Adrenal gland (tissue), 12 donors: Measurements from ENCODE around the gene BRK1. TPM values are rescaled to one million over a fixed set of nuclear protein-coding genes. Genes with fewer than 3 reads are reported as not detected.

Experiments
- DNase-seq, 7 donors: peaks; one replicate each; pipeline ENCODE4 v3.0.0-alpha.2; 2019 to 2020
- H3K27ac ChIP-seq, 5 donors: fragments of 200-600 bp; sonication (generic) in 4 of 5; 1 replicate in 3 of 5; 2 replicates in 2 of 5; pipeline versions ENCODE4 v1.5.1 to v1.8.0; 2016 to 2020; ENCODE audit warnings: mild to moderate bottlenecking in 1 of 5
- H3K27me3 ChIP-seq: fragments of 200-600 bp; 2 replicates; pipeline ENCODE4 v1.8.0; 2021
- H3K36me3 ChIP-seq, 2 donors: fragments of 200-600 bp; replicated peaks in 1 of 2; 1 replicate in 1 of 2; 2 replicates in 1 of 2; pipeline versions ENCODE4 v1.5.1 to v1.8.0; 2018 to 2022
- H3K4me1 ChIP-seq, 2 donors: fragments of 200-600 bp; replicated peaks in 1 of 2; 1 replicate in 1 of 2; 2 replicates in 1 of 2; pipeline versions ENCODE4 v1.5.1 to v1.8.0; 2018 to 2021
- H3K4me3 ChIP-seq, 4 donors: fragments of 200-600 bp; sonication (generic) in 3 of 4; one replicate each; pipeline ENCODE4 v1.5.1; 2016 to 2018
- H3K9me3 ChIP-seq, 3 donors: fragments of 200-600 bp; sonication (generic) in 1 of 3; replicated peaks in 1 of 3; 1 replicate in 2 of 3; 2 replicates in 1 of 3; pipeline versions ENCODE4 v1.5.1 to v1.8.0; 2016 to 2021
- POLR2A ChIP-seq, 2 donors: fragments of 450-650 bp; IDR thresholded peaks; one replicate each; pipeline ENCODE4 v1.6.1; 2017; ENCODE audit warnings: antibody characterized with exemption in 2 of 2, mild to moderate bottlenecking in 2 of 2, moderate library complexity in 1 of 2
- WGBS, 4 donors: extraction: QIAGEN DNeasy Blood & Tissue Kit in 2 of 4; methylation state at CpG; one replicate each; pipeline versions ENCODE4 v1.1.5 to v1.1.7; 2013 to 2017; 5-methylcytosine and 5-hydroxymethylcytosine counted together
- intact Hi-C, 2 donors: fragments of 100-400 bp; cut with DNase I; formaldehyde crosslinking; loops; one replicate each; pipeline versions ENCODE4 v1.14.1 to v1.15.0; 2022 to 2023
- polyA plus RNA-seq, 3 donors: library from polyadenylated mRNA; stranded (reverse); fragments of 200-250 nt in 2 of 3; fragments of 350-450 nt in 1 of 3; fragmentation: Illumina TruSeq in 1 of 3; extraction: RNeasy Lipid Tissue Mini Kit (QIAGEN cat#74804) in 1 of 3; gene quantifications; one replicate each; pipeline ENCODE4 v1.2.3, GENCODE V29; 2013 to 2014
- total RNA-seq, 9 donors: library from RNA; depleted of rRNA in 4 of 9; stranded (reverse); fragments of >200 nt in 4 of 9; fragments of 120-200 nt in 1 of 9; fragmentation: NEBNext Ultra II Directional in 1 of 9; extraction: Animal tissue kit (Norgen Biotek cat#: 25700) in 1 of 9; gene quantifications; one replicate each; pipeline versions ENCODE4 v1.1.0 to v1.2.4, GENCODE V29; 2013 to 2023
- TF ChIP-seq, protein P1 (sequence below), 6 experiments: fragments of 450-650 bp in 4 of 6; fragments of 200-600 bp in 2 of 6; sonication (generic) in 1 of 6; IDR thresholded peaks; 1 replicate in 5 of 6; 2 replicates in 1 of 6; pipeline versions ENCODE4 v1.5.1 to v1.8.0; 2016 to 2021; ENCODE audit warnings: antibody characterized with exemption in 6 of 6, mild to moderate bottlenecking in 2 of 6, moderate library complexity in 1 of 6
- donor health status: healthy with polysubstance abuse.
- donor health status: Bipolar disorder and iron deficiency.
- donor health status: DM: yes; HTN: yes; CAD: no.
- donor health status: DM: no; HTN: no; CAD: no.
- donor health status: DM: no; HTN: no; CAD: no.
- donor health status: DM: yes; HTN: yes; CAD: no.

BRK1 gene
- total and polyA plus RNA-seq, 12 donors, result 41.7 to 171 (median 109) TPM

DNA sequence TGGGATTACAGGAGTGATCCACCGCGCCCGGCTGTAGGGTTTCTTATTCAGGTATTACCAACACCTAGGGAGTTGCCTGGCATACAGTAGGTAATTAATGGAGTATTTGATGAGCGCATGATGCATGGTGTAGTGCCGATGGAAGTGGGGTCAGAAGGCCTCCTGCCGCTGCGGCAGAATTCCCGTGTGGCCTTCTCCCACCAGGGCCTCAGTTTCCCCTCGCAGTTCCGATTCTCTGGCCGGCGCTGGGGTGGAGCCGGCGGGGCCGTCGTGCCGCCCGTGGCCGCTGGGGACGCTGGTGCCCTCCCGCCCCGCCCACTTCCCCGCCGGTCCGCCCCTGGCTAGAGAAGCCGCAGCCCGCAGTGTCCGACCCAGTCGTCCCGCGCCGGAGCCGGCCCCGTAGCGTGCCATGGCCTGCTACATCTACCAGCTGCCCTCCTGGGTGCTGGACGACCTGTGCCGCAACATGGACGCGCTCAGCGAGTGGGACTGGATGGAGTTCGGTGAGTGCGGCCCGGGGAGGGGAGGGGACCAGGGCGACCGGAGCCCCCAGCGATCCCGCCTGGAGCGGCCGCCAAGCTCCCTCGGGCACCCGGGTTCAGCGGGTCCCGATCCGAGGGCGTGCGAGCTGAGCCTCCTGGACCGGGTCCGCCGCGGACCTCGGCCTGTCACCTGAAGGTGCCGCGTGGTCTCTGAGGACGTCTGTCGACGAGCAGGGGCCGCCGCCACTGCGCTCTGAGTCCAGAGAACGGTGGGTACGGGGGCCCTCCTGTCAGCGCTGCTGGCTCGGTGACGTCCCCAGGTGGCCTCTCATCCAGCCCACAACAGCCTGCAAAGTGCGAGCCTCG, 49.3 kb downstream of the BRK1 start, which contains the start of gene IRAK2:
Gene IRAK2, plus strand, starts transcription at position 374 of the 848 bp plus-strand sequence. Its CDS starts 36 bp downstream, at position 410.
- intact Hi-C loops, result loop anchor here in 1 of 2 donors (5.0 kb wide), 1 partner anchor 63 kb away; no protein-coding TSS in a partner anchor
- peak; percentile 72 to 83 (median 79) for DNase-seq
- WGBS, 4 donors, result 2 to 38% (median 11%) methylated on average over 3 to 76 of the region's 76 CpGs
- TF ChIP-seq, protein P1, sequence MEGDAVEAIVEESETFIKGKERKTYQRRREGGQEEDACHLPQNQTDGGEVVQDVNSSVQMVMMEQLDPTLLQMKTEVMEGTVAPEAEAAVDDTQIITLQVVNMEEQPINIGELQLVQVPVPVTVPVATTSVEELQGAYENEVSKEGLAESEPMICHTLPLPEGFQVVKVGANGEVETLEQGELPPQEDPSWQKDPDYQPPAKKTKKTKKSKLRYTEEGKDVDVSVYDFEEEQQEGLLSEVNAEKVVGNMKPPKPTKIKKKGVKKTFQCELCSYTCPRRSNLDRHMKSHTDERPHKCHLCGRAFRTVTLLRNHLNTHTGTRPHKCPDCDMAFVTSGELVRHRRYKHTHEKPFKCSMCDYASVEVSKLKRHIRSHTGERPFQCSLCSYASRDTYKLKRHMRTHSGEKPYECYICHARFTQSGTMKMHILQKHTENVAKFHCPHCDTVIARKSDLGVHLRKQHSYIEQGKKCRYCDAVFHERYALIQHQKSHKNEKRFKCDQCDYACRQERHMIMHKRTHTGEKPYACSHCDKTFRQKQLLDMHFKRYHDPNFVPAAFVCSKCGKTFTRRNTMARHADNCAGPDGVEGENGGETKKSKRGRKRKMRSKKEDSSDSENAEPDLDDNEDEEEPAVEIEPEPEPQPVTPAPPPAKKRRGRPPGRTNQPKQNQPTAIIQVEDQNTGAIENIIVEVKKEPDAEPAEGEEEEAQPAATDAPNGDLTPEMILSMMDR (IDR thresholded peaks at IDR 0.05), result peak; percentile 54 to 97 (median 76)
- peak in 1 of 2 donors; percentile 80 for TF ChIP-seq POLR2A (IDR thresholded peaks at IDR 0.05)
- Histone ChIP-seq H3K9me3 (no peaks in the 10 kb centered on the region), H3K4me1 (peaks cover 3 to 10% of the 10 kb centered on the region in 2 donors), H3K4me3 (peak within 1 kb of the TSS; percentile 66 to 96 (median 86)), H3K27me3 (no peaks in the 10 kb centered on the region), H3K27ac (peak within 1 kb of the TSS in 3 of 5 donors; percentile 72 to 85 (median 74)), H3K36me3 (no peaks in the 10 kb centered on the region)

DNA sequence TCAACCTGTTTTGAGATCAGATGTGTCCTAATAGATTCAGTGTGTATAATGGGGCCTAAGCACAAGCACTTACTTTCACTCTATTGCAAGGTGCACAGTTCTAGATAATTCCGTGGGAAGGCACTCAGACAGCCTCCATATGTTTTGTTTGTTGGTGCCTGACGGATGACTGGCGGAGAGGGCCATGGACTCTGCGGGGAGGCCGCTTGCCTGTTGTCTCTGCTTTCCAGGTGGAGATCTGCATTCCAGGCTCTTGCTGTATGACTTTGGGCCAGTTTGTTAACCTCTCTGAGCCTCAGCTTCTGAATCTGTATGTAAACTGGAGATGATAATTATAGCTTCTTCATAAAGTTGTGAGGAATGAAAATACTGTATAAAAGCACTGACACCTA, 50.7 kb downstream of the BRK1 start:
- intact Hi-C loops, result no loop called here
- no peaks in the 10 kb centered on the region for H3K27me3 ChIP-seq
- WGBS, 4 donors, result 91 to 95% (median 94%) methylated on average over 5 of the region's 5 CpGs
- no peak for DNase-seq
- H3K9me3 ChIP-seq, result no peaks in the 10 kb centered on the region
- no peaks in the 10 kb centered on the region for H3K36me3 ChIP-seq
- TF ChIP-seq POLR2A (IDR thresholded peaks at IDR 0.05), result no peak
- TF ChIP-seq, protein P1 (IDR thresholded peaks at IDR 0.05), result no peak
- H3K4me1 ChIP-seq, result peaks cover 3 to 10% of the 10 kb centered on the region in 2 donors
- H3K27ac ChIP-seq, result no peak overlapping the region
- H3K4me3 ChIP-seq, result no peak overlapping the region

DNA sequence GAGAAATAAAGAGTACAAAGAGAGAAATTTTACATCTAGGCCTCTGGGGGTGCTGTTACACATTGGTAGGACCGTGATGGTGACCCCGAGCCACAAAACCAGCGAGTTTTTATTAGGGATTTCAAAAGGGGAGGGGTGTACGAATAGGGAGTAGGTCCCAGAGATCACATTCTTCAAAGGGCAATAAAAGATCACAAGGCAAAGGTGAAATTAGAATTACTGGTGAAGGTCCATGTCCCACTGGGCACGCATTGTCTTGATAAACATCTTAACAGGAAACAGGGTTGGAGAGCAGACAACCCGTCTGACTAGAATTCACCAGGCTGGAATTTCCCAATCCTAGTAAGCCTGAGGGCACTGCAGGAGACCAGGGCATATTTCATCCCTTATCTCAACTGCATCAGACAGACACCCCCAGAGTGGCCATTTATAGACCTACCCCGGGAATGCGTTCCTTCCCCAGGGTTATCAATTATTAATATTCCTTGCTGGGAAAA, 53.6 kb downstream of the BRK1 start:
- H3K4me3 ChIP-seq, result no peak overlapping the region
- WGBS, 4 donors, result 73 to 81% (median 75%) methylated on average over 8 of the region's 8 CpGs
- peaks cover 3 to 17% of the 10 kb centered on the region in 2 donors for H3K4me1 ChIP-seq
- no peaks in the 10 kb centered on the region for H3K27me3 ChIP-seq
- no peaks in the 10 kb centered on the region for H3K36me3 ChIP-seq
- TF ChIP-seq, protein P1 (IDR thresholded peaks at IDR 0.05), result no peak
- TF ChIP-seq POLR2A (IDR thresholded peaks at IDR 0.05), result no peak
- no peak for DNase-seq
- no peaks in the 10 kb centered on the region for H3K9me3 ChIP-seq
- H3K27ac ChIP-seq, result no peak overlapping the region
- intact Hi-C loops, result no loop called here

DNA sequence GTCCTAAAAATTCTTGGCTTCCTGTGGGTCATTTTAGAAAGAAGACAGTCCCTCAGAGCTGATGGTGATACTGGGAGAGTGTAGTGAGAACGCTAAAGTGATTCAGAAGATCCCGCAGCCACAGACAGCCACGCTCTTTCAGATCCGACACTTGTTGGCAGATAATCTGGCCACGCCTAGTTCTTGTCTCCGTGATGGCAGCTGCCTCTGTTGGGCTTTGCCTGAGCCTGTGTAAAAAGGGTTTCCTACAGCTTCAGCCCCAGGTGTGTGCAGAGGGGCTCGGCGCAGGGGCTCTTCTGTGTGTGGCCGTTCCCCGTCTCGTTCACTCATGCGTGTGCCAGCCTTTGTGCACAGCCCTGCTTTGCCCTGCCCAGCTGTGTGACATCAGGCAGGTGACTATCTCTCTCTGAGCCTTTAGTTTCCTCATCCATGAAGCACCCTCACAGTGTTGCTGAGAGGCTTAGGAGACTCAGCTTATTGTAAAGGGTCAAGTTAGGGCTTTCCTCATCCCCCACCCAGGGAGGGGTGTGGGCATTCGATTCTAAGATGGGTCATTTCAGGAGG, 55.5 kb downstream of the BRK1 start:
- no peak overlapping the region for H3K27ac ChIP-seq
- H3K36me3 ChIP-seq, result no peaks in the 10 kb centered on the region
- 88 to 93% (median 92%) methylated on average over 8 to 13 of the region's 13 CpGs for WGBS, 4 donors
- no peak for DNase-seq
- H3K4me1 ChIP-seq, result peaks cover 0 to 16% of the 10 kb centered on the region in 2 donors
- no peaks in the 10 kb centered on the region for H3K27me3 ChIP-seq
- H3K4me3 ChIP-seq, result no peak overlapping the region
- TF ChIP-seq, protein P1 (IDR thresholded peaks at IDR 0.05), result no peak
- no peak for TF ChIP-seq POLR2A (IDR thresholded peaks at IDR 0.05)
- intact Hi-C loops, result loop anchor here in 1 of 2 donors (10.0 kb wide), 1 partner anchor 54 kb away; no protein-coding TSS in a partner anchor
- no peaks in the 10 kb centered on the region for H3K9me3 ChIP-seq
